GOT3 (cell line): ENCODE data around the gene ATXN7L2.

ENCODE experiments used
- DNase-seq: peaks from one replicate; lab custom pipeline; 2025; ENCODE audit warnings: mixed read lengths; lab: John Stamatoyannopoulos, UW

ATXN7L2 gene

GRCh38 chr1:109523706-109524105, 40.0 kb downstream of the ATXN7L2 start:
- no peak for DNase-seq

GRCh38 chr1:109527098-109527811, 43.5 kb downstream of the ATXN7L2 start:
- DNase-seq, result no peak

- no peak for DNase-seq
Measured at GRCh38 chr1:109527846-109528695, 44.4 kb downstream of the ATXN7L2 start.

GRCh38 chr1:109528712-109529111, 45.0 kb downstream of the ATXN7L2 start:
- no peak for DNase-seq

GRCh38 chr1:109529881-109530456, 46.3 kb downstream of the ATXN7L2 start:
- DNase-seq, result no peak

- DNase-seq, result no peak
Measured at GRCh38 chr1:109530457-109531087, 46.9 kb downstream of the ATXN7L2 start.

GRCh38 chr1:109531380-109531779, 47.7 kb downstream of the ATXN7L2 start:
- DNase-seq, result no peak

GRCh38 chr1:109531826-109532364, 48.2 kb downstream of the ATXN7L2 start:
- no peak for DNase-seq

GRCh38 chr1:109532365-109533136, 48.8 kb downstream of the ATXN7L2 start:
- DNase-seq, result peak; percentile 29

GRCh38 chr1:109534307-109534858, 50.7 kb downstream of the ATXN7L2 start:
- no peak for DNase-seq

GRCh38 chr1:109535481-109535880, 51.8 kb downstream of the ATXN7L2 start:
- no peak for DNase-seq

- no peak for DNase-seq
Measured at GRCh38 chr1:109535971-109536491, 52.3 kb downstream of the ATXN7L2 start.

GRCh38 chr1:109537450-109538178, 53.9 kb downstream of the ATXN7L2 start:
- no peak for DNase-seq

- DNase-seq, result no peak
Measured at GRCh38 chr1:109538827-109539555, 55.3 kb downstream of the ATXN7L2 start.

GRCh38 chr1:109539676-109540075, 56.0 kb downstream of the ATXN7L2 start, which contains the start of gene GPR61:
Gene GPR61, plus strand, starts transcription at chr1:109539872. Its CDS starts 3,151 bp downstream, at chr1:109543023.
- no peak for DNase-seq

- no peak for DNase-seq
Measured at GRCh38 chr1:109541102-109541501, 57.4 kb downstream of the ATXN7L2 start.
